Measurements from ENCODE around the gene AGMAT.

DNA sequence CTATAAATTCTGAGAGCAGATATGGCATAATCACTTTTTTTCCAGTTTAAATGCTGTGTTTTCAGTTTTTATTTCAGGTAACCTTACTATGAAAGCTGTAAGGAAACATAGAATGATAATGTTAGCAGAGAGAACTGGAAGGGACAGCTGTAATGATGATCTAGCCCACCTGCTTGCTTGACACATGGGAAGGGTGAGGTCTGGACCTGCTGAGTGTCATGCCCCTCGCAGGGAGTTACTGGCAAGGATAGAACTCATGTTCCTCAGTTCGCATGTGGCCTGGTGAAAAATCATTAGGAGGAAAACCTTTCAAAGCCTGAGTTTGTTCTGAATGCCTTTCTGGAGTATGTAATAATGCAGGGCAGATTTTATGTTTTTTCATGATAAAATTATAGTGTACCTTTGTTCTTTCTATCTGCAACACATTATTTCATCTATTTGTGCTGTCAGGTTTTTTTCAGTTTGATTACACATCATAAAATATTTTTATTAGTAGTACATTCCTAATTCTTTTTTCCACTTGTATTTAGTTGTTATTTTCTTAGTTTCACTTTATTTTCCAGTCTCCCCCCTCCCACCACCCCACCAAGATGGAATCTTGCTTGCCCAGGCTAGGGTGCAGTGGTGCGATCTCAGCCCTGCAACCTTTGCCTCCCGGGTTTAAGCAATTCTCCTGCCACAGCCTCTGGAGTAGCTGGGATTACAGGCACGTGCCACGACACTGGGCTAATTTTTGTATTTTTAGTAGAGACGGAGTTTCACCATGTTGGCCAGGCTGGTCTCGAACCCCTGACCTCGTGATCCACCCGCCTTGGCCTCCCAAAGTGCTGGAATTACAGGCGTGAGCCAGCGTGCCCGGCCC lies 40.4 kb upstream of the AGMAT start:
- TF ChIP-seq, protein P1, sequence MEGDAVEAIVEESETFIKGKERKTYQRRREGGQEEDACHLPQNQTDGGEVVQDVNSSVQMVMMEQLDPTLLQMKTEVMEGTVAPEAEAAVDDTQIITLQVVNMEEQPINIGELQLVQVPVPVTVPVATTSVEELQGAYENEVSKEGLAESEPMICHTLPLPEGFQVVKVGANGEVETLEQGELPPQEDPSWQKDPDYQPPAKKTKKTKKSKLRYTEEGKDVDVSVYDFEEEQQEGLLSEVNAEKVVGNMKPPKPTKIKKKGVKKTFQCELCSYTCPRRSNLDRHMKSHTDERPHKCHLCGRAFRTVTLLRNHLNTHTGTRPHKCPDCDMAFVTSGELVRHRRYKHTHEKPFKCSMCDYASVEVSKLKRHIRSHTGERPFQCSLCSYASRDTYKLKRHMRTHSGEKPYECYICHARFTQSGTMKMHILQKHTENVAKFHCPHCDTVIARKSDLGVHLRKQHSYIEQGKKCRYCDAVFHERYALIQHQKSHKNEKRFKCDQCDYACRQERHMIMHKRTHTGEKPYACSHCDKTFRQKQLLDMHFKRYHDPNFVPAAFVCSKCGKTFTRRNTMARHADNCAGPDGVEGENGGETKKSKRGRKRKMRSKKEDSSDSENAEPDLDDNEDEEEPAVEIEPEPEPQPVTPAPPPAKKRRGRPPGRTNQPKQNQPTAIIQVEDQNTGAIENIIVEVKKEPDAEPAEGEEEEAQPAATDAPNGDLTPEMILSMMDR (IDR thresholded peaks at IDR 0.05) = no peak
- no peak for TF ChIP-seq EP300 (IDR thresholded peaks at IDR 0.05)
- TF ChIP-seq POLR2AphosphoS5 (IDR thresholded peaks at IDR 0.05) = no peak
- no peak for TF ChIP-seq POLR2A (IDR thresholded peaks at IDR 0.05)

Measured in upper lobe of left lung (tissue), 4 donors.